A549 (cell line): ENCODE measurements around the gene APOBEC3H.

Source experiments
- CTCF ChIP-seq: fragments of >200 bp; sonication (Bioruptor Twin); formaldehyde crosslinking; IDR thresholded peaks from 3 replicates; pipeline ENCODE4 v1.5.1; 2016
- EP300 ChIP-seq, 2 experiments: fragments of >200 bp; sonication (Bioruptor Twin); formaldehyde crosslinking; IDR thresholded peaks; 2 replicates in 1 of 2; 3 replicates in 1 of 2; pipeline ENCODE4 v1.6.1; 2016 to 2017
- MAFK ChIP-seq: fragments of 450-650 bp; IDR thresholded peaks from 2 replicates; pipeline ENCODE4 v1.6.1; 2014; ENCODE audit not compliant: partially characterized antibody
- MAX ChIP-seq: IDR thresholded peaks from 2 replicates; pipeline ENCODE4 v1.6.1; 2012
- MYC ChIP-seq: IDR thresholded peaks from 2 replicates; pipeline ENCODE4 v1.6.1; 2012; ENCODE audit warnings: mild to moderate bottlenecking, inconsistent platforms, low read length, improper control_type of control experiment, borderline replicate concordance
- NFE2L2 ChIP-seq: fragments of 150-350 bp; conservative IDR thresholded peaks from 2 replicates; pipeline ENCODE4 v1.6.1; 2014; ENCODE audit warnings: low read length
- POLR2A ChIP-seq: IDR thresholded peaks from 2 replicates; pipeline ENCODE4 v1.6.1; 2012; ENCODE audit warnings: mild to moderate bottlenecking, low read length
- RAD21 ChIP-seq, 2 experiments: fragments of >200 bp in 1 of 2; sonication (Bioruptor Twin) in 1 of 2; formaldehyde crosslinking in 1 of 2; IDR thresholded peaks in 1 of 2; conservative IDR thresholded peaks in 1 of 2; 2 replicates in 1 of 2; 3 replicates in 1 of 2; pipeline ENCODE4 v1.6.1; 2012 to 2018; ENCODE audit warnings: inconsistent platforms in 1 of 2
- RARB ChIP-seq: fragments of 250-450 bp; sonication (Bioruptor Pico); IDR thresholded peaks from 2 replicates; pipeline ENCODE4 v1.8.0; 2021; ENCODE audit warnings: mild to moderate bottlenecking, moderate library complexity
- RCOR1 ChIP-seq: fragments of 150-350 bp; IDR thresholded peaks from 2 replicates; pipeline ENCODE4 v1.6.1; 2014; ENCODE audit warnings: antibody characterized with exemption, low read length, low read depth
- REST ChIP-seq: fragments of 200-600 bp; sonication (generic); IDR thresholded peaks from 2 replicates; pipeline ENCODE4 v1.6.1; 2016; ENCODE audit warnings: antibody characterized with exemption, mild to moderate bottlenecking, moderate library complexity
- ZNF302 ChIP-seq: fragments of 250-450 bp; sonication (Bioruptor Pico); IDR thresholded peaks from 2 replicates; pipeline ENCODE4 v1.9.0; 2021; ENCODE audit warnings: inconsistent platforms, mild to moderate bottlenecking, moderate library complexity
- TF ChIP-seq, protein P1 (sequence below): fragments of 450-650 bp; IDR thresholded peaks from 2 replicates; pipeline ENCODE4 v1.6.1; 2014; ENCODE audit warnings: antibody characterized with exemption

DNA sequence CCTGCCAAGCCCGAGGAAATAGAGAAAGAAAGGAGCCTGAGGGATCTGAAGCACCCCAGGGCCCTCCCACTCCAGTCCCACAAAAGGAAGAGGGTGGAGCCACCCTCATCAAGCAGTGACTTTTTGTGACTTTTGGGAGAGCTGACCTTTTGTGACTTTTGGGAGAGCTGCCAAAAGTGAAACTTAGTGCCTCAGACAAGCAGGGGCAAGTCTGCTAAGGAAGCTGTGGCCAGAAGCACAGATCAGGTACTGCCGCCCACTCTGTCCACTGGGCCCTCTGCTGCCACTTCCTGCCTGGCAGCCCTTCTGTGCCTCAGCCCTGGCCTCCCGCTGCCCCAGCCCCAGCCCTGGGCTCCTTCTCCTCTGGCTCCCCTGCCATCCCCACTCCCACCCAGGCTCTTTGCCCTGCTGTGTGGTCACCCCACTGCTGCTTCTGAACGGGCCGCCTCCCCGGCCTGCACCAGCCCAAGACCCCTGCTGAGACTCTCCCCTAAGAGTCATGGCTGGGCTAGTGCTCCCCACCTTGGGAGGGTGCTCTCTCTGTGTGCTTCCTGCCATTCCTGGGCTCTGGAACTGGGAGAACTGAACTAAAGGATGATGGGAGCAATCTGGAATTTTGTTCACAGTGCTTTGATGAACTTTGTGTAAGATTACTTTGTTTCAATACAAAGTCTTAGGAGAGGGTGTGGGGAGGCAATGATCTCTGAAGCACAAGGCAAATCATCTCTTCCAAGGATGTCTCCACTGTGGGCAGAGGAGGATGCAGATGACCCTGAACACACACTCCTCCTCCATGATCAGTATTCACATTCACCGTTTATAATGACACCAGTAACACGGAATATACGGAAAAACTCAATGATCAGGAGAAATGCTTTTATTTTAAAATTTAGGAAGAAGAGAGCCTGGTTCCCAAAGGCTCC is at the start of gene APOBEC3H:
- TF ChIP-seq CTCF (no peak), RCOR1 (no peak), NFE2L2 (no peak), POLR2A (no peak), MAFK (no peak), RAD21 (conservative IDR thresholded peaks at IDR 0.05 in 1 of 2, IDR thresholded peaks at IDR 0.05 in 1 of 2) (no peak), ZNF302 (CRISPR knock-in tag) (no peak), REST (no peak), MAX (no peak), EP300 (IDR thresholded peaks at IDR 0.05) (no peak), RARB (CRISPR knock-in tag) (no peak), MYC (no peak)
- TF ChIP-seq, protein P1, sequence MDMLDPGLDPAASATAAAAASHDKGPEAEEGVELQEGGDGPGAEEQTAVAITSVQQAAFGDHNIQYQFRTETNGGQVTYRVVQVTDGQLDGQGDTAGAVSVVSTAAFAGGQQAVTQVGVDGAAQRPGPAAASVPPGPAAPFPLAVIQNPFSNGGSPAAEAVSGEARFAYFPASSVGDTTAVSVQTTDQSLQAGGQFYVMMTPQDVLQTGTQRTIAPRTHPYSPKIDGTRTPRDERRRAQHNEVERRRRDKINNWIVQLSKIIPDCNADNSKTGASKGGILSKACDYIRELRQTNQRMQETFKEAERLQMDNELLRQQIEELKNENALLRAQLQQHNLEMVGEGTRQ: no peak
